Activated CD8-positive, alpha-beta memory T cell treated with anti-CD3 and anti-CD28 coated beads, Interleukin-2, amount 50 U/mL, for 4 hours (primary cell): ENCODE measurements around the gene WRAP53.

Experiments
- DNase-seq: peaks from one replicate; pipeline ENCODE4 v3.0.0-alpha.2; 2020

The WRAP53 gene

GRCh38 chr17:7747635-7748071, 59.4 kb downstream of the WRAP53 start:
- no peak for DNase-seq

GRCh38 chr17:7748076-7748775, 59.9 kb downstream of the WRAP53 start:
- no peak for DNase-seq

GRCh38 chr17:7750321-7750821, 62.1 kb downstream of the WRAP53 start:
- no peak for DNase-seq
